DND-41 (cell line): ENCODE measurements around the gene TMEM91.

Experiments used
- ATAC-seq: fragments of 200-7000 bp; cut with Tn5 transposase; 3 replicates; pipeline ENCODE4 v1.9.1; 2021; ENCODE audit warnings: low read depth; ENCODE audit not compliant: insufficient read depth
- DNase-seq: peaks from one replicate; pipeline ENCODE4 v3.0.0-alpha.2; 2020
- H2AFZ ChIP-seq: 2 replicates; pipeline ENCODE4 v1.6.0; 2012; ENCODE audit warnings: low read depth, low read length
- H3K27ac ChIP-seq: 2 replicates; pipeline ENCODE4 v1.5.1; 2012; ENCODE audit warnings: low read length, inconsistent platforms
- H3K27me3 ChIP-seq: fragments of 200-600 bp; sonication (generic); 2 replicates; pipeline ENCODE4 v1.6.0; 2012; ENCODE audit warnings: low read length, mild to moderate bottlenecking, inconsistent platforms; ENCODE audit not compliant: insufficient read depth, poor library complexity
- H3K36me3 ChIP-seq: 2 replicates; pipeline ENCODE4 v1.5.1; 2012; ENCODE audit warnings: low read length, inconsistent platforms; ENCODE audit not compliant: insufficient read depth
- H3K4me1 ChIP-seq: 2 replicates; pipeline ENCODE4 v1.5.1; 2012; ENCODE audit warnings: mild to moderate bottlenecking, low read length; ENCODE audit not compliant: insufficient read depth
- H3K4me2 ChIP-seq: 2 replicates; pipeline ENCODE4 v1.6.0; 2012; ENCODE audit warnings: mild to moderate bottlenecking, moderate library complexity, low read length, inconsistent platforms; ENCODE audit not compliant: insufficient read depth
- H3K4me3 ChIP-seq, 2 experiments: fragments of 200-600 bp in 1 of 2; shearing (Covaris generic) in 1 of 2; 2 replicates each; pipeline ENCODE4 v1.5.1; 2012 to 2016; ENCODE audit warnings: inconsistent platforms in 2 of 2, low read length in 2 of 2, mild to moderate bottlenecking in 2 of 2, low read depth in 1 of 2, moderate library complexity in 1 of 2
- H3K79me2 ChIP-seq: 2 replicates; pipeline ENCODE4 v1.6.0; 2012; ENCODE audit warnings: low read length, inconsistent platforms; ENCODE audit not compliant: insufficient read depth
- H3K9ac ChIP-seq: 2 replicates; pipeline ENCODE4 v1.6.0; 2012; ENCODE audit warnings: low read depth, mild to moderate bottlenecking, inconsistent platforms, low read length, moderate library complexity
- H3K9me3 ChIP-seq: 2 replicates; pipeline ENCODE4 v1.5.1; 2012; ENCODE audit warnings: low read length, moderate library complexity, mild to moderate bottlenecking, inconsistent platforms; ENCODE audit not compliant: insufficient read depth, severe bottlenecking
- H4K20me1 ChIP-seq: 2 replicates; pipeline ENCODE4 v1.6.0; 2012; ENCODE audit warnings: low read length; ENCODE audit not compliant: insufficient read depth
- CTCF ChIP-seq: IDR thresholded peaks from 2 replicates; pipeline ENCODE4 v1.5.1; 2012; ENCODE audit warnings: borderline replicate concordance, low read length, moderate library complexity, mild to moderate bottlenecking; ENCODE audit not compliant: poor library complexity, severe bottlenecking; ENCODE audit errors: extremely low read depth
- EZH2 ChIP-seq: IDR thresholded peaks from 3 replicates; pipeline ENCODE4 v1.6.1; 2012; ENCODE audit warnings: borderline replicate concordance, low read depth, mild to moderate bottlenecking, moderate library complexity, low read length, inconsistent platforms; ENCODE audit not compliant: severe bottlenecking

The TMEM91 gene

GRCh38 chr19:41351339-41352245, 24.7 kb upstream of the TMEM91 start:
- H2AFZ ChIP-seq: no peak overlapping the region
- H3K4me1 ChIP-seq: peaks cover 45% of the 10 kb centered on the region
- DNase-seq (peak; percentile 60), ATAC-seq (peak; percentile 37)
- TF ChIP-seq CTCF: no peak
- no peak for TF ChIP-seq EZH2
- H4K20me1 ChIP-seq: peaks cover 50% of the 10 kb centered on the region
- peaks cover 65% of the 10 kb centered on the region for H3K79me2 ChIP-seq
- H3K4me3 ChIP-seq: peak overlapping the region; percentile 93 to 95; a peak in 3 of 4 replicates
- peak overlapping the region; percentile 87 for H3K27ac ChIP-seq
- no peaks in the 10 kb centered on the region for H3K27me3 ChIP-seq
- H3K9me3 ChIP-seq: no peaks in the 10 kb centered on the region
- peaks cover 32% of the 10 kb centered on the region for H3K36me3 ChIP-seq
- peak overlapping the region; percentile 97 for H3K9ac ChIP-seq
- H3K4me2 ChIP-seq: peak overlapping the region; percentile 78

- Histone ChIP-seq H3K27ac (peak overlapping the region; percentile 87), H2AFZ (peak overlapping the region; percentile 78), H3K9ac (peak overlapping the region; percentile 97), H3K4me2 (peak overlapping the region; percentile 78), H3K4me1 (peaks cover 45% of the 10 kb centered on the region), H3K36me3 (peaks cover 27% of the 10 kb centered on the region), H4K20me1 (peaks cover 50% of the 10 kb centered on the region), H3K4me3 (peak overlapping the region; percentile 93 to 95), H3K9me3 (no peaks in the 10 kb centered on the region), H3K79me2 (peaks cover 64% of the 10 kb centered on the region), H3K27me3 (no peaks in the 10 kb centered on the region)
- TF ChIP-seq EZH2 (no peak), CTCF (no peak)
- ATAC-seq (peak; percentile 2), DNase-seq (no peak)
These were observed 24.1 kb upstream of the TMEM91 start for GRCh38 chr19:41352279-41352608.

- peak; percentile 80 for DNase-seq
- peaks cover 61% of the 10 kb centered on the region for H3K79me2 ChIP-seq
These were observed 23.5 kb upstream of the TMEM91 start for GRCh38 chr19:41352609-41353465.

More at GRCh38 chr19:41352609-41353465, 23.5 kb upstream of the TMEM91 start:
- peak; percentile 72 for TF ChIP-seq CTCF
- TF ChIP-seq EZH2: no peak
- Histone ChIP-seq H3K4me3 (peak overlapping the region; percentile 93 to 95), H3K27me3 (no peaks in the 10 kb centered on the region), H3K4me2 (peak overlapping the region; percentile 78), H3K9ac (peak overlapping the region; percentile 97), H3K4me1 (peaks cover 45% of the 10 kb centered on the region), H2AFZ (peak overlapping the region; percentile 78), H4K20me1 (peaks cover 50% of the 10 kb centered on the region), H3K9me3 (no peaks in the 10 kb centered on the region), H3K27ac (peak overlapping the region; percentile 87), H3K36me3 (peaks cover 23% of the 10 kb centered on the region)
- peak; percentile 55 for ATAC-seq
